ENCODE results near the gene LRMDA.

LRMDA gene

GRCh38 chr10:75540357-75540966 lies 109.0 kb downstream of the LRMDA start:
- H3K4me3 ChIP-seq = no peak overlapping the region
- TF ChIP-seq CTCF (IDR thresholded peaks at IDR 0.05) = no peak
- H3K27ac ChIP-seq = no peak overlapping the region
- no peak for DNase-seq (ENCODE audit: low spot score)

GRCh38 chr10:75540981-75541380 lies 109.6 kb downstream of the LRMDA start:
- no peak for DNase-seq (ENCODE audit: low spot score)
- no peak for TF ChIP-seq CTCF (IDR thresholded peaks at IDR 0.05)

GRCh38 chr10:75541411-75541810 lies 110.0 kb downstream of the LRMDA start:
- no peak for TF ChIP-seq CTCF (IDR thresholded peaks at IDR 0.05)
- Histone ChIP-seq H3K27ac (no peak overlapping the region), H3K4me3 (no peak overlapping the region)

More at GRCh38 chr10:75540981-75541380, 109.6 kb downstream of the LRMDA start:
- H3K27ac ChIP-seq = no peak overlapping the region
- H3K4me3 ChIP-seq = no peak overlapping the region

GRCh38 chr10:75542084-75542483 lies 110.7 kb downstream of the LRMDA start:
- no peak for TF ChIP-seq CTCF (IDR thresholded peaks at IDR 0.05)
- no peak overlapping the region for H3K4me3 ChIP-seq
- H3K27ac ChIP-seq = no peak overlapping the region
- DNase-seq (ENCODE audit: low spot score) = no peak

More at GRCh38 chr10:75541411-75541810, 110.0 kb downstream of the LRMDA start:
- no peak for DNase-seq (ENCODE audit: low spot score)

- Histone ChIP-seq H3K4me3 (no peak overlapping the region), H3K27ac (no peak overlapping the region)
- TF ChIP-seq CTCF (IDR thresholded peaks at IDR 0.05) = no peak
- no peak for DNase-seq (ENCODE audit: low spot score)
Observed at GRCh38 chr10:75542906-75543305, 111.5 kb downstream of the LRMDA start.

GRCh38 chr10:75544386-75544785 lies 113.0 kb downstream of the LRMDA start:
- Histone ChIP-seq H3K4me3 (no peak overlapping the region), H3K27ac (no peak overlapping the region)
- no peak for DNase-seq (ENCODE audit: low spot score)
- no peak for TF ChIP-seq CTCF (IDR thresholded peaks at IDR 0.05)

- no peak for TF ChIP-seq CTCF (IDR thresholded peaks at IDR 0.05)
- Histone ChIP-seq H3K4me3 (no peak overlapping the region), H3K27ac (no peak overlapping the region)
- no peak for DNase-seq (ENCODE audit: low spot score)
Observed at GRCh38 chr10:75544993-75545706, 113.7 kb downstream of the LRMDA start.

All from coronary artery (tissue), 2 donors.